ENCODE data around the gene NEK10.
"Not testable (repeated sequence)": the region's sequence is repeated elsewhere in the genome, so short reads cannot be mapped to it uniquely, and the experiment has no call there.

The NEK10 gene

GRCh38 chr3:27345045-27345444, 24.1 kb downstream of the NEK10 start:
- no peak overlapping the region for H3K27ac Mint-ChIP-seq
- H3K27me3 Mint-ChIP-seq, result no peaks in the 10 kb centered on the region
- peaks cover 9 to 20% of the 10 kb centered on the region in 2 donors for H3K4me1 Mint-ChIP-seq (ENCODE audit: low read depth in 2 of 2)
- no peak for ATAC-seq (replicated peaks)
- H3K36me3 Mint-ChIP-seq (ENCODE audit: insufficient read depth), result no peaks in the 10 kb centered on the region
- H3K4me3 Mint-ChIP-seq, result no peak overlapping the region
- H3K9me3 Mint-ChIP-seq, result no peaks in the 10 kb centered on the region
- DNase-seq, result no peak

- ATAC-seq (replicated peaks), result no peak
- Mint-ChIP-seq H3K4me3 (no peak overlapping the region), H3K27ac (no peak overlapping the region), H3K9me3 (no peaks in the 10 kb centered on the region), H3K4me1 (ENCODE audit: low read depth in 2 of 2) (peaks cover under 1 to 13% of the 10 kb centered on the region in 2 donors), H3K27me3 (no peaks in the 10 kb centered on the region), H3K36me3 (ENCODE audit: insufficient read depth) (no peaks in the 10 kb centered on the region)
- no peak for DNase-seq
Measured at GRCh38 chr3:27344192-27344591, 25.0 kb downstream of the NEK10 start.

- no peak overlapping the region for H3K27ac Mint-ChIP-seq
- no peak for DNase-seq
Measured at GRCh38 chr3:27342267-27342666, 26.9 kb downstream of the NEK10 start.

GRCh38 chr3:27340534-27340933, 28.6 kb downstream of the NEK10 start:
- no peaks in the 10 kb centered on the region for H3K27me3 Mint-ChIP-seq
- peaks cover 0 to 2% of the 10 kb centered on the region in 2 donors for H3K4me1 Mint-ChIP-seq (ENCODE audit: low read depth in 2 of 2)
- no peaks in the 10 kb centered on the region for H3K9me3 Mint-ChIP-seq
- no peak overlapping the region for H3K27ac Mint-ChIP-seq
- no peak overlapping the region for H3K4me3 Mint-ChIP-seq
- no peak for ATAC-seq (replicated peaks)
- DNase-seq, result no peak
- H3K36me3 Mint-ChIP-seq (ENCODE audit: insufficient read depth), result no peaks in the 10 kb centered on the region

More at GRCh38 chr3:27342267-27342666, 26.9 kb downstream of the NEK10 start:
- no peak for ATAC-seq (replicated peaks)
- peaks cover 0 to 8% of the 10 kb centered on the region in 2 donors for H3K4me1 Mint-ChIP-seq (ENCODE audit: low read depth in 2 of 2)
- no peaks in the 10 kb centered on the region for H3K9me3 Mint-ChIP-seq
- no peak overlapping the region for H3K4me3 Mint-ChIP-seq
- no peaks in the 10 kb centered on the region for H3K27me3 Mint-ChIP-seq
- no peaks in the 10 kb centered on the region for H3K36me3 Mint-ChIP-seq (ENCODE audit: insufficient read depth)

- ATAC-seq (replicated peaks), result no peak
- H3K27ac Mint-ChIP-seq, result no peak overlapping the region
- H3K4me1 Mint-ChIP-seq (ENCODE audit: low read depth in 2 of 2), result no peaks in the 10 kb centered on the region
- H3K9me3 Mint-ChIP-seq, result no peaks in the 10 kb centered on the region
- H3K36me3 Mint-ChIP-seq (ENCODE audit: insufficient read depth), result no peaks in the 10 kb centered on the region
- no peak overlapping the region for H3K4me3 Mint-ChIP-seq
- DNase-seq, result no peak
- peaks cover 5 to 10% of the 10 kb centered on the region in 2 donors for H3K27me3 Mint-ChIP-seq
Measured at GRCh38 chr3:27335571-27335970, 33.6 kb downstream of the NEK10 start.

- Mint-ChIP-seq H3K27ac (no peak overlapping the region), H3K36me3 (ENCODE audit: insufficient read depth) (no peaks in the 10 kb centered on the region), H3K4me3 (no peak overlapping the region)
Measured at GRCh38 chr3:27333843-27334242, 35.3 kb downstream of the NEK10 start.

GRCh38 chr3:27328982-27329762, 40.0 kb downstream of the NEK10 start:
- not testable (repeated sequence) for ATAC-seq (replicated peaks); H3K27ac Mint-ChIP-seq; H3K4me1 Mint-ChIP-seq (ENCODE audit: low read depth in 2 of 2); H3K9me3 Mint-ChIP-seq; H3K4me3 Mint-ChIP-seq; H3K36me3 Mint-ChIP-seq (ENCODE audit: insufficient read depth); H3K27me3 Mint-ChIP-seq; DNase-seq

More at GRCh38 chr3:27333843-27334242, 35.3 kb downstream of the NEK10 start:
- no peaks in the 10 kb centered on the region for H3K9me3 Mint-ChIP-seq
- H3K27me3 Mint-ChIP-seq, result peaks cover 5 to 10% of the 10 kb centered on the region in 2 donors
- H3K4me1 Mint-ChIP-seq (ENCODE audit: low read depth in 2 of 2), result no peaks in the 10 kb centered on the region
- ATAC-seq (replicated peaks) (no peak), DNase-seq (no peak)

- no peak overlapping the region for H3K4me3 Mint-ChIP-seq
- H3K9me3 Mint-ChIP-seq, result no peaks in the 10 kb centered on the region
- DNase-seq (no peak), ATAC-seq (replicated peaks) (no peak)
- H3K36me3 Mint-ChIP-seq (ENCODE audit: insufficient read depth), result no peaks in the 10 kb centered on the region
- H3K27ac Mint-ChIP-seq, result no peak overlapping the region
- H3K27me3 Mint-ChIP-seq, result no peaks in the 10 kb centered on the region
- no peaks in the 10 kb centered on the region for H3K4me1 Mint-ChIP-seq (ENCODE audit: low read depth in 2 of 2)
Measured at GRCh38 chr3:27326629-27327545, 42.3 kb downstream of the NEK10 start.

GRCh38 chr3:27326202-27326601, 43.0 kb downstream of the NEK10 start:
- Mint-ChIP-seq H3K27ac (no peak overlapping the region), H3K9me3 (no peaks in the 10 kb centered on the region), H3K4me1 (ENCODE audit: low read depth in 2 of 2) (no peaks in the 10 kb centered on the region), H3K4me3 (no peak overlapping the region), H3K36me3 (ENCODE audit: insufficient read depth) (no peaks in the 10 kb centered on the region), H3K27me3 (no peaks in the 10 kb centered on the region)
- DNase-seq, result no peak
- ATAC-seq (replicated peaks), result no peak

- DNase-seq, result no peak
- Mint-ChIP-seq H3K36me3 (ENCODE audit: insufficient read depth) (no peaks in the 10 kb centered on the region), H3K4me3 (no peak overlapping the region), H3K9me3 (no peaks in the 10 kb centered on the region), H3K27me3 (no peaks in the 10 kb centered on the region), H3K27ac (peak overlapping the region in 1 of 2 donors; percentile 50), H3K4me1 (ENCODE audit: low read depth in 2 of 2) (no peaks in the 10 kb centered on the region)
- ATAC-seq (replicated peaks), result no peak
Measured at GRCh38 chr3:27325419-27325818, 43.8 kb downstream of the NEK10 start.

- no peak overlapping the region for H3K4me3 Mint-ChIP-seq
- H3K9me3 Mint-ChIP-seq, result no peaks in the 10 kb centered on the region
- no peak for DNase-seq
- H3K4me1 Mint-ChIP-seq (ENCODE audit: low read depth in 2 of 2), result no peaks in the 10 kb centered on the region
- ATAC-seq (replicated peaks), result no peak
- no peak overlapping the region for H3K27ac Mint-ChIP-seq
- no peaks in the 10 kb centered on the region for H3K27me3 Mint-ChIP-seq
- no peaks in the 10 kb centered on the region for H3K36me3 Mint-ChIP-seq (ENCODE audit: insufficient read depth)
Measured at GRCh38 chr3:27324686-27325085, 44.5 kb downstream of the NEK10 start.

GRCh38 chr3:27323087-27323570, 46.1 kb downstream of the NEK10 start:
- no peak for DNase-seq
- H3K27me3 Mint-ChIP-seq, result no peaks in the 10 kb centered on the region
- no peak overlapping the region for H3K4me3 Mint-ChIP-seq
- no peaks in the 10 kb centered on the region for H3K4me1 Mint-ChIP-seq (ENCODE audit: low read depth in 2 of 2)
- no peak for ATAC-seq (replicated peaks)
- no peaks in the 10 kb centered on the region for H3K9me3 Mint-ChIP-seq
- no peak overlapping the region for H3K27ac Mint-ChIP-seq
- no peaks in the 10 kb centered on the region for H3K36me3 Mint-ChIP-seq (ENCODE audit: insufficient read depth)

GRCh38 chr3:27322634-27323033, 46.5 kb downstream of the NEK10 start:
- no peak overlapping the region for H3K27ac Mint-ChIP-seq
- H3K4me1 Mint-ChIP-seq (ENCODE audit: low read depth in 2 of 2), result no peaks in the 10 kb centered on the region
- no peaks in the 10 kb centered on the region for H3K9me3 Mint-ChIP-seq

More at GRCh38 chr3:27322634-27323033, 46.5 kb downstream of the NEK10 start:
- no peaks in the 10 kb centered on the region for H3K36me3 Mint-ChIP-seq (ENCODE audit: insufficient read depth)
- no peak overlapping the region for H3K4me3 Mint-ChIP-seq
- no peaks in the 10 kb centered on the region for H3K27me3 Mint-ChIP-seq
- DNase-seq, result no peak
- no peak for ATAC-seq (replicated peaks)

All from effector memory CD8-positive, alpha-beta T cell (primary cell).